Measurements from ENCODE around the gene HERC2. TPM values are rescaled to one million over a fixed set of nuclear protein-coding genes. Genes with fewer than 3 reads are reported as not detected.

The HERC2 gene
- total and polyA plus RNA-seq, 10 donors, result 16.1 to 79.8 (median 58.9) TPM

DNA sequence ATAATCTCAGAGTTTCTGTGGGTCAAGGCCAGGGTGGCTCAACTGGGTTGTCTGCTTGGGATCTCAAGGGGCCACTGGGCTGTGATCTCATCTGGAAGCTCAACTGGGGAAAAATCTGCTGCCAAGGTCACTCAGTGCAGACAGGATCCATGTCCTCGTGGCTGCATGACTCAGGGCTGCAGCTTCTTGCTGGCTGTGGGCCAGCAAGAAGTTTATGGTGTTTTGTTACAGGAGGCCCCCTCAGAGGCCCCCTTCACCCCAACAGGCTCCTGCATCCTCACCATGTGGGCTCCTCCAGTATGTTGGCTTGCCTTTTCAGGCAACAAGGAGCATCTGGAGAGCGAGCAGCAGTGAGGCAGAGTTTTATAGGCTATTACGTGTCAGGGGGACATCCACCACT lies 237.4 kb downstream of the HERC2 start:
- H3K36me3 ChIP-seq, result no peaks in the 10 kb centered on the region
- intact Hi-C loops (cut with DNase I; ENCODE audit: low total_unique reads), result no loop called here
- TF ChIP-seq, protein P1, sequence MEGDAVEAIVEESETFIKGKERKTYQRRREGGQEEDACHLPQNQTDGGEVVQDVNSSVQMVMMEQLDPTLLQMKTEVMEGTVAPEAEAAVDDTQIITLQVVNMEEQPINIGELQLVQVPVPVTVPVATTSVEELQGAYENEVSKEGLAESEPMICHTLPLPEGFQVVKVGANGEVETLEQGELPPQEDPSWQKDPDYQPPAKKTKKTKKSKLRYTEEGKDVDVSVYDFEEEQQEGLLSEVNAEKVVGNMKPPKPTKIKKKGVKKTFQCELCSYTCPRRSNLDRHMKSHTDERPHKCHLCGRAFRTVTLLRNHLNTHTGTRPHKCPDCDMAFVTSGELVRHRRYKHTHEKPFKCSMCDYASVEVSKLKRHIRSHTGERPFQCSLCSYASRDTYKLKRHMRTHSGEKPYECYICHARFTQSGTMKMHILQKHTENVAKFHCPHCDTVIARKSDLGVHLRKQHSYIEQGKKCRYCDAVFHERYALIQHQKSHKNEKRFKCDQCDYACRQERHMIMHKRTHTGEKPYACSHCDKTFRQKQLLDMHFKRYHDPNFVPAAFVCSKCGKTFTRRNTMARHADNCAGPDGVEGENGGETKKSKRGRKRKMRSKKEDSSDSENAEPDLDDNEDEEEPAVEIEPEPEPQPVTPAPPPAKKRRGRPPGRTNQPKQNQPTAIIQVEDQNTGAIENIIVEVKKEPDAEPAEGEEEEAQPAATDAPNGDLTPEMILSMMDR (IDR thresholded peaks at IDR 0.05 in 8 of 11, conservative IDR thresholded peaks at IDR 0.05 in 3 of 11), result no peak
- TF ChIP-seq POLR2AphosphoS5 (IDR thresholded peaks at IDR 0.05), result no peak
- TF ChIP-seq POLR2A (IDR thresholded peaks at IDR 0.05), result no peak
- no peak overlapping the region for H3K4me3 ChIP-seq
- no peak overlapping the region for H3K27ac ChIP-seq
- H3K9me3 ChIP-seq, result peaks cover 0 to 31% (median 17%) of the 10 kb centered on the region in 8 donors
- no peak for DNase-seq
- H3K27me3 ChIP-seq (replicated peaks in 1 of 7), result peaks cover 0 to 12% (median 0%) of the 10 kb centered on the region in 7 donors
- 64 to 78% (median 72%) methylated on average over 3 of the region's 3 CpGs for WGBS, 5 donors
- no peaks in the 10 kb centered on the region for H3K4me1 ChIP-seq

DNA sequence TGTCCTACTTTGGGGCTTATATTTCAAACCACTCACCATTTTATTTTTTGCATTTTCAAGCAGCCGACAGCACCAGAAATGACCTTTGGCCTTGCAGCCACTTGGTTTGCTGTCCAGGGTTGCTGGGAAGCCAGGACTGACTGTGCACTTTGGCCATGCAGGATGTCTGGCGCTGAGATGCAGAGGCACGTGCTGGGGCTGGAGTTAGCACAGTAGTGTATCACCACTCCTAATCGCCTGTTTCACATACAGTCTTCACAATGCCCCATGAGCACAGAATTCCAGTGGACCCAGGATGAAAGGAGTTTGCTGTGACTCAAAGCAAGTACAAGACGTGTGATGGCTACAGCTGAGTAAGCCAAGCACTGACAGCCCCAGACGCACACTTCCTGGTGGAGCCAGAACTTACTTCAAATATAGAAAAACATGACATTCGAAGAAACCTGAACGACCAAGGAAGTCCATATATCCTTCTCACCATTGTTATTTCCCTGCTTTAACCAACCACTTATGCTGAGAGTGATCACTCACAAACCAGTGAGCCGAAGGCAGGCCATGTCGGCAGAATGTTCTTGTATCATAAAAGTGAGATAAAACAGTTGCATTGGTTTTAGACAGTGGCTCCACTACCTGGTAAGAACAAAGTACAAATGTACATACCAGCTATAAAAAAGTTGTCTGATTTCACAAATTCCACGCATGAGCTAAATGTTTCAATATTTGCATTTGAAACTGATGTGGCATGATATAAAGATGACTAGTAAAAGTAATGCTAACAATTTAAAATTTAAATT lies 238.9 kb downstream of the HERC2 start:
- Histone ChIP-seq H3K27me3 (replicated peaks in 1 of 7) (peaks cover 0 to 14% (median 0%) of the 10 kb centered on the region in 7 donors), H3K36me3 (no peaks in the 10 kb centered on the region), H3K9me3 (peaks cover 0 to 16% (median 3%) of the 10 kb centered on the region in 8 donors), H3K27ac (no peak overlapping the region), H3K4me3 (no peak overlapping the region), H3K4me1 (no peaks in the 10 kb centered on the region)
- no peak for DNase-seq
- WGBS, 5 donors, result 66 to 70% (median 67%) methylated on average over 11 of the region's 11 CpGs
- intact Hi-C loops (cut with DNase I; ENCODE audit: low total_unique reads), result no loop called here
- TF ChIP-seq, protein P1 (IDR thresholded peaks at IDR 0.05 in 8 of 11, conservative IDR thresholded peaks at IDR 0.05 in 3 of 11), result no peak
- TF ChIP-seq POLR2A (IDR thresholded peaks at IDR 0.05), result no peak
- TF ChIP-seq POLR2AphosphoS5 (IDR thresholded peaks at IDR 0.05), result no peak

DNA sequence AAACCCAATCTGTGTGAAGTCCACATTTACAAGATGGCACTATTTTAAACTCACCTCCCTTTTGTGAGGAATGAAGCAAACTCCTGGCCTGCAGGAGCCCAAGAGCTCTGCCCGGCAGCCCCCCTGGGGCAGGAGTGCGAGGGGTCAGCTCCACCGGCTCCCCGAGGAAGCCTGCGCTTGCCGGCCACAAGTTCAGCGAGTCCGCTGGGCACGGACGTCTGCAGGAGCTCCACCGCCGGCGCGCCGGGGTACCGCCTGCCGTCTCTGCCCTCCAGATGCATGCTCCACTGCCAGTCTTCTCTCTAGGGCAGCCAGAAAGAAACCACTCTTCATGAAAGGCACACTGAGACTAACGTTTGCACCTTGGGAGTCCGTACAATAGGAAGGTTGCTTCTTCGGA lies 240.4 kb downstream of the HERC2 start:
- Histone ChIP-seq H3K27ac (no peak overlapping the region), H3K9me3 (peaks cover 0 to 14% (median 3%) of the 10 kb centered on the region in 8 donors), H3K4me1 (no peaks in the 10 kb centered on the region), H3K36me3 (no peaks in the 10 kb centered on the region), H3K4me3 (no peak overlapping the region), H3K27me3 (replicated peaks in 1 of 7) (peaks cover 0 to 14% (median 0%) of the 10 kb centered on the region in 7 donors)
- WGBS, 5 donors, result 94 to 97% (median 95%) methylated on average over 8 to 20 of the region's 20 CpGs
- peak; percentile 63 for DNase-seq
- intact Hi-C loops (cut with DNase I; ENCODE audit: low total_unique reads), result no loop called here
- TF ChIP-seq, protein P1 (IDR thresholded peaks at IDR 0.05 in 8 of 11, conservative IDR thresholded peaks at IDR 0.05 in 3 of 11), result no peak
- TF ChIP-seq POLR2A (IDR thresholded peaks at IDR 0.05), result no peak
- no peak for TF ChIP-seq POLR2AphosphoS5 (IDR thresholded peaks at IDR 0.05)

DNA sequence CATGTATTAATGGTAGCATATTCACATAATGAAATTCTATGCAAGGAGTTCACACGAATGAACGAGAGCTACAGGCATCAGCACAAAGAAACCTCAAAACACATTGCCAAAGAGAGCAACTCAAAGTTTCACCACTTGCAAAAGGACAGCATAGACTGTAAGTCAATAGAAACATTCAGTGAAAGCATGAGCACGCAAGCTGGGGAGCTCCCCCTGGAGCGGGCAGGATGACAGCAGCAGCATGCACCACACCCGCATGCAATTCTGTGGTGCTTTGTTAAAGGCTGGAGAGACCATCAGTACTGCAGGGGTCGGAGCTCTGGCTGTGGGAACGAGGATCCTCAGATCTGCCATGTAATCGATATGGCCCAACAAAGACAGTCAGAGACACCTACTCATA lies 241.6 kb downstream of the HERC2 start:
- TF ChIP-seq POLR2AphosphoS5 (IDR thresholded peaks at IDR 0.05) (no peak), POLR2A (IDR thresholded peaks at IDR 0.05) (no peak)
- TF ChIP-seq, protein P1 (IDR thresholded peaks at IDR 0.05 in 8 of 11, conservative IDR thresholded peaks at IDR 0.05 in 3 of 11), result no peak
- 79 to 88% (median 84%) methylated on average over 8 of the region's 8 CpGs for WGBS, 5 donors
- DNase-seq, result no peak
- peaks cover 0 to 14% (median 3%) of the 10 kb centered on the region in 8 donors for H3K9me3 ChIP-seq
- no peak overlapping the region for H3K4me3 ChIP-seq
- no peak overlapping the region for H3K27ac ChIP-seq
- H3K36me3 ChIP-seq, result no peaks in the 10 kb centered on the region
- intact Hi-C loops (cut with DNase I; ENCODE audit: low total_unique reads), result no loop called here
- H3K4me1 ChIP-seq, result no peaks in the 10 kb centered on the region
- peaks cover 0 to 14% (median 0%) of the 10 kb centered on the region in 7 donors for H3K27me3 ChIP-seq (replicated peaks in 1 of 7)

Measured in spleen (tissue), 11 donors.